ENCODE data around the gene FKBP8.

Gene FKBP8

DNA sequence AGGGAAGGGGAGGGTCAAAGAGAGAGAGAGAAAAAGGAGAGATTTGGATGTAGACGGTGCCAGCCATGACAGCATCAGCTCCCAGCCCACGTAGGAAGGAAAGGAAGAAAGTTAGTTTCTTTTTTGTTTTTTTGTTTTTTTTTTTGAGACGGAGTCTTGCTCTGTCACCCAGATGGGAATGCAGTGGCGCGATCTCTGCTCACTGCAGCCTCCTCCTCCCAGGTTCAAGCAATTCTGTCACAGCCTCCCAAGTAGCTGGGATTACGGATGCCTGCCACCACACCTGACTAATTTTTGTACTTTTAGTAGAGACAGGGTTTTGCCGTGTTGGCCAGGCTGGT is 49.1 kb downstream of the FKBP8 start:
- Mint-ChIP-seq H3K4me3 (no peak overlapping the region), H3K4me1 (peaks cover 64% of the 10 kb centered on the region), H3K27me3 (no peaks in the 10 kb centered on the region), H3K9me3 (no peaks in the 10 kb centered on the region), H3K27ac (peak overlapping the region; percentile 49), H3K36me3 (ENCODE audit: low read depth) (peaks cover 2% of the 10 kb centered on the region)
- DNase-seq (no peak), ATAC-seq (no peak)

DNA sequence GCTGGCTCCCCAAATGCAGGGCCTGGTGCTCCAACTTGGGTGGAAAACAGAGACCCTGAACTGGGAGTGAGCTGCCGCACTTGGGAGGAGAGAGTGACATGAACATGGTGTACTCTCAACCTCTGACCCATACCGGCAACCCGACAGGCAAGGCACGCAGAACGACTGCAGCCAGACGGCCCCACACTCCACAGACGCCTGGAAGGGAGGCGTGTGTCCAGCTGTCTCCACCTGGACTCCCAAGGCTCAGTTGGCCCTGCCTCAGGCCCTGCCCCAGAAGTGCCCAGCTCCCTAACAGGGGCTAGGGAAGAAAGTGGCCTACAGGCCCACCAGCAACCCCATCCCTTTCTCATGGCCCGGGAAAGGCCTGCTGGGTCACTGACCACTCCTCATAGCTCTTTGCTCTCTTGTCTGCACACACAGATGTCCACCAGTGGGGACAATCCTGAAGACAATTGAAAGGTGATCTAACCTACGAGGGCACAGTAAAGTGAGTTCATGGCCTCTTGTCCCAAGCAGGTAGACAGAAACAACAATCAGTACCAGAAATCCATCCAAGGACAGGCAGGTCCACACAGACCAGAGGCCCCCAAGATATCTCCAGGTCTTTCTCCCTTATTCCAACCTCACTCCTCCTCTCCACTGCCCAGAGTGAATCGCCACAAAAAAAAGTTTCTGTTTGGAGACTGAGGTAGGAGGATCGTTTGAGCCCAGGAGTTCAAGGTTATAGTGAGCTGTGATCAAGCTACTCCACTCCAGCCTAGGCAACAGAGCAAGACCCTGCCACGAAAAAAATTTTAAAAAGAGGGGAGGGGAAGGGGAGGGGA is 49.7 kb downstream of the FKBP8 start:
- H3K4me1 Mint-ChIP-seq: peaks cover 61% of the 10 kb centered on the region
- DNase-seq (no peak), ATAC-seq (no peak)
- H3K4me3 Mint-ChIP-seq: no peak overlapping the region
- H3K27ac Mint-ChIP-seq: peak overlapping the region; percentile 49
- H3K9me3 Mint-ChIP-seq: no peaks in the 10 kb centered on the region
- peaks cover 2% of the 10 kb centered on the region for H3K36me3 Mint-ChIP-seq (ENCODE audit: low read depth)
- H3K27me3 Mint-ChIP-seq: no peaks in the 10 kb centered on the region

DNA sequence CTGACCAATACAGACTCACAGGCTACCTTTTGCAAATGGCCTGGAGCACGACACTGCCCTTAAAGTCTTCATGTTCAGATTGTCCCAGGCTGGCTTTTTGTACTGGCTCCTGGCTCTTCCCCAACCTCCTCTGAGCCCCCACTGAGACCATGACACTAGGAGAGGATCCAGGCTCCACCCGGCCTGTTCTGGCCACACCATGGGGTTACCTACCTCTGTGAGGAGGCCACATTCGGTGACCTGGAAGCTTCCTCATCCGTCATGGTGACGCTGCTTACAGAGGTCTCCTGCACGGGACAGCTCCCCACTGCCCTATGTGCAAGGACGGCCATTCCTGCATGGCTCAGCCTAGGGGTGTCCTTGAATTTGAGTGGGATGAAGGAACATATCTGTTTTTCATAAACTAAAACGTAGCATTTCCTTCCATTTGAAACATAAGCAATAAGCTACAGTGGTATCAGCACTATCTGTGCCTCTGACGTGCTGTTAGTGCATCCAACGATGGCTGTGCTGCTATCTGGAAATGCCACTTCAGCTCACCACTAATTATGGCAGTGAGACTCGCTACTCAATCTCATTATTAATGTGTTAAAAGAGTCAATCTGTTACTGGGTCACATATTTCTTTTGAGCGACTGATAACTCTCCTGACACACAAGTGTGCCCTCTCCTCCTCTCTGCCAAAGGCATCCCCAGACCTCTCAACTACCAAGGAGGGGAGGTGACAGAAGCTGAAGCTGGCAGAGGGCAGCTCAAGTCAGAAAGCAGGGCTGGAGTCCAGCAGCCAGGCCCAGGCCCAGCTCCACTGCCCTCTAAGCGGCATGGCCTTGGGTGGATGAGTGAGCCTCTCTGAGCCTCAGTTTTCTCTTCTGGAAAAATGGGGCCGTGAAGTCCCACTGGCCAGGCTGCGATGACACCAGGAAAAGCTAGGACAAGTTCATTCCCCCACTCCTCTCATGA is 51.1 kb downstream of the FKBP8 start:
- Mint-ChIP-seq H3K4me1 (peaks cover 65% of the 10 kb centered on the region), H3K27ac (no peak overlapping the region), H3K4me3 (no peak overlapping the region), H3K9me3 (no peaks in the 10 kb centered on the region), H3K27me3 (no peaks in the 10 kb centered on the region), H3K36me3 (ENCODE audit: low read depth) (peaks cover 2% of the 10 kb centered on the region)
- ATAC-seq (no peak), DNase-seq (no peak)

DNA sequence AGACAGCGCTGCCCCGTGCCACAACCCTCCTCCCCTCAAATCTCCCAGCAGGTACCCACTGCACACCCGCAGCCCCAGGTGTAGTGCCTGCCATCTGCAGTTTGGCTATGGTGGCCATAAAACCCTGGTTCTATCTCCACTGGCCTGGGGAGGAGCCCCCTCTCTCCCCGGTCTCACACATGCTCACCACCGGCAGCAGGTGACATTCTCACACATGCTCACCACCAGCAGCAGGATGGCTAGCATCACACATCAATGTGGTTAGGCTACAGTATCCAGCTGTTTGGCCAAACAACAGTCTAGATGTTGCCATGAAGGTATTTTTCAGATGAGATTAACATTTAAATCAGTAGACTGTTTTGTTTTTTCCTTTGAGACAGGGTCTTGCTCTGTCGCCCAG is 52.6 kb downstream of the FKBP8 start:
- DNase-seq (no peak), ATAC-seq (no peak)
- peaks cover 61% of the 10 kb centered on the region for H3K4me1 Mint-ChIP-seq
- H3K9me3 Mint-ChIP-seq: no peaks in the 10 kb centered on the region
- H3K4me3 Mint-ChIP-seq: no peak overlapping the region
- H3K27ac Mint-ChIP-seq: no peak overlapping the region
- peaks cover 2% of the 10 kb centered on the region for H3K36me3 Mint-ChIP-seq (ENCODE audit: low read depth)
- no peaks in the 10 kb centered on the region for H3K27me3 Mint-ChIP-seq

DNA sequence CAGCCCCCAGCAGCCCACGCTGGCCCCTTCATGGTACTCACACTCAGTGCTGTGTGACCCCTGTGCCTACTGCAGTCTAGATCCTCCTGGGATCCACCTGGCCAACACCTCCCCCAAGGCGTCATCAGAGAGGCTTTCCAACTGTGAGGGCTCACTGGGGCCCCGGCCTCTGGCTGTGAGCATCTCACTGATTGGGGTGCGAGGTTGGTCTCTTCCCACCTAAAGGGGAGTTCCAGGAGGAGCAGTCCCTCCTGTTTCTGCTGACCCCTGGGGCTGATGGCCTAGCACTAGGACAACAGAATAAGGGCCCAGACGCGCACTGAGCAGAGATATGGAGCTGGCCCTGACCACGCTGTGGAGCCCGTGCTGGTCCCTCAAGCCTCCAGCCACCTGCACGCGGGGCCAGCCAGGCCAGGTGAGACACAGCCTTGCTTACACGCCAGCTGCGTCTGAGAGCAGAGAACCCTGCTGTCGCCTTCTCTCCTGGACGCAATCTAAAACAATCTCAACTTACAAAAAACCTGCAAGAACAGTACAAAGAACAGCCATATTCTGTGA is 53.7 kb downstream of the FKBP8 start:
- no peak for DNase-seq
- peaks cover 56% of the 10 kb centered on the region for H3K4me1 Mint-ChIP-seq
- H3K27ac Mint-ChIP-seq: no peak overlapping the region

DNA sequence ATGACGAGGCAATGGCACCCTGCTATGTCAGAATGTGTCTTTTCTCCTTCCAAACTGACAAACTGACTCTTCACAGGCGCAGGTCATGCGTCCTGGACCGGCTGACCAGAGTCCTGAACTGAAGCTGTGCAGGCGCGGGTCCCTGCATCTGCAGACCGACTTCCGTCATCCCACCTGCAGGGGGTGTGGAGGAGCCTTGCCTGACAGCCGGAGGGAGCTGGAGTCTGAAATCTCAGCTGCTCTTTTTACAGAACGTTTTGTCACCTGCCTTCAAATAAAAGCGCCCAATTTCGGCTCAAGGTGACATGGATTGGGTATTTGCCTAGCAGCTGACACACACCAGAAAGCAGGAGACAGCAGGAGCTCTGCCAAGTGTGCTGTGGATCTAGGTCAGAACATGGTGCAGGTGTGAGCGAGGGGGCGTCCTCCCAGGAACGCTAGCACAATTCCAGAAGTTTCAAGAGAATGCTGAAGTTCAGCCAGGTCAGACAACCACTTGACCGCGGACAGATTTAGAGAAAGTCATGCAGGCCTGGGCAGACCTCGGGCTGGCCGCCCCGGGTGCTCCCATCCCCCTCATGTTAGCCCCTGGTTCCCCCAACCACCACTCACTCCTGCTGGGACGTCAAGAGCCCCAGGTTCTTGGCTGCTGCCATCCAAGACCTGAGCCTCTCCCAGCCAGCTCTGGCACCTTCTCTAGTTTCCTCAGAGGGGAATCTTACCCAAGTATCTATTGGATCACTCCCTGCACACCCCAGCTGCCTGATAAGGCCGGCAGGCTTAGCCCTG is 54.3 kb downstream of the FKBP8 start:
- DNase-seq: no peak
- Mint-ChIP-seq H3K36me3 (ENCODE audit: low read depth) (peaks cover 2% of the 10 kb centered on the region), H3K9me3 (no peaks in the 10 kb centered on the region), H3K4me1 (peaks cover 51% of the 10 kb centered on the region), H3K27me3 (no peaks in the 10 kb centered on the region), H3K27ac (no peak overlapping the region), H3K4me3 (no peak overlapping the region)
- ATAC-seq: no peak

More for the DNA sequence above, 53.7 kb downstream of the FKBP8 start:
- Mint-ChIP-seq H3K9me3 (no peaks in the 10 kb centered on the region), H3K27me3 (no peaks in the 10 kb centered on the region), H3K4me3 (no peak overlapping the region), H3K36me3 (ENCODE audit: low read depth) (peaks cover 2% of the 10 kb centered on the region)
- ATAC-seq: no peak

DNA sequence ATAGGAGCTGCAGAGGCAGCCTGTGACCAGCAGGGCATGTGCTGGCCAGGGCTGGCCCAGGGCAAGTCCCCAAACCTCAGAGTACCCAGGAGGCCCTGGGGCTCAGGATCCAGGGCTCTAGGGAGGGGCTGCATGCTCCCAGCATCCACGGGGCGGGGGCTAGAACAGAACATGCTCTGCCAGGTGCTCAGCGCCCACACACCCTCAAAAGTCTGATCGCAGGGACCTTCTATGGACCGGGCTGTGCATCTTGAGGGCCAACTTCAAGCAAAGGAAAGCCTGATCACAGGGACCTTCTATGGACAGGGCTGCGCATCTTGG is 55.0 kb downstream of the FKBP8 start:
- Mint-ChIP-seq H3K4me3 (no peak overlapping the region), H3K27me3 (no peaks in the 10 kb centered on the region), H3K36me3 (ENCODE audit: low read depth) (peaks cover 2% of the 10 kb centered on the region), H3K4me1 (peaks cover 53% of the 10 kb centered on the region), H3K9me3 (no peaks in the 10 kb centered on the region), H3K27ac (peak overlapping the region; percentile 57)
- no peak for DNase-seq
- no peak for ATAC-seq

DNA sequence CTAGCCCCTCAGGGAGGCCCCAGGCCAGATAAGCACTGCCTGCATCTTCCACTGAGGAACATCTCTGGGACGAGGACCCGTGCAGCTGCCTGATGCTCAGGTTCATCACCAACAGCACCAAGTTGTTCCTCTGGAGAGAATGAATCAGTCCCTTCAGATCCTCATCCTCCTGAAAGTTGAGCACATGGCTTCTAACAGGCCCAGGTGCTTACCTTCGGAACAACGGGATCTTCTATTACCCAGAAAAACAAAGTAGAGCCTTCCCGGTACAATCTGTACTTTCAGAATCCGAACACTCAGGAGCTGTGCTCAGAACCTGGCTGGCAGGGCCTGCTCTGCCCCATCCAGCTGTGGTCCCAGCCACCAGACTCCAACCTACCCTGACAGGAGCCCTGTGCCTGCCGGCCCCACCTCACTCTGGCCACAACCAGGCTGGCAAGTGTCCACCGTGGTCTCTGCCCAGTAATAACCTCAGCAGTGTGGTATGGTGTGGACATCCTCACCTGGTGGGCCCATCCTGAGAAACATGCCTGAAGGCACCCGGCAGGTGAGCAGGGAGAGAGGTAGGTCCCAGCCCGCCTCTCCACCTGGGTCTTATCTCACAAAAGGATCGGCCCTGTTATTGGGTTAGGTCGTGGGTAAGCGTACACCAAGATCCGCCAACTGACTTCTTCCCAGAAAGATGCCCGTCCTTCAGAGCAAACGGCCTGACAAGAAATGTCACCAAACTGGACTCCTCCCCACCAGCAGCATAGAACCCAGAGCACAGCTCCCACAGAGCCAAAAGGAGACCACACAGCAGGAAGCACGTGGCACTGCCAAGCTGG is 55.6 kb downstream of the FKBP8 start:
- H3K4me1 Mint-ChIP-seq: peaks cover 57% of the 10 kb centered on the region
- peak overlapping the region; percentile 57 for H3K27ac Mint-ChIP-seq
- no peaks in the 10 kb centered on the region for H3K27me3 Mint-ChIP-seq
- ATAC-seq: no peak
- H3K9me3 Mint-ChIP-seq: no peaks in the 10 kb centered on the region
- DNase-seq: no peak
- H3K4me3 Mint-ChIP-seq: no peak overlapping the region
- H3K36me3 Mint-ChIP-seq (ENCODE audit: low read depth): peaks cover 2% of the 10 kb centered on the region

DNA sequence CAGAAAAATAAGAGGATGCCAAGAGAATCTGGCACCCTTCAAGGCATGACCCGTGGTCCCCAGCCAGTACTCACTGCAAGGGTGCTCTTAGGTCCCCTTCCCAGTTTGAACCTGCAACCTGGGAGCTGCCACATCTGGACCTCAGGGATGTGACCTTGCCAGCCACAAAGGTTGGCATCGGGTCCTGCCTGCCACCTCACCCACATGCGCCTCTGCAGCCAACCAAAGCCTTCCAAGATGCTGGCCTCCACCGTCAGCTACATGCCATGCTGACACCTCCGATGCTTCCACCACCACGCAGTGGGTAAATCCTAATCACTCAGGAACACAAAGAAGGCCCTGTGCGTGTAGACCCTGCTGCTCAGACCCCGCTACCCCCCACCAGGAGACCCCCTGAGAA is 56.6 kb downstream of the FKBP8 start:
- Mint-ChIP-seq H3K4me1 (peaks cover 65% of the 10 kb centered on the region), H3K27me3 (no peaks in the 10 kb centered on the region), H3K9me3 (no peaks in the 10 kb centered on the region), H3K36me3 (ENCODE audit: low read depth) (peaks cover 2% of the 10 kb centered on the region), H3K4me3 (no peak overlapping the region), H3K27ac (peak overlapping the region; percentile 49)
- ATAC-seq: no peak
- DNase-seq: no peak

DNA sequence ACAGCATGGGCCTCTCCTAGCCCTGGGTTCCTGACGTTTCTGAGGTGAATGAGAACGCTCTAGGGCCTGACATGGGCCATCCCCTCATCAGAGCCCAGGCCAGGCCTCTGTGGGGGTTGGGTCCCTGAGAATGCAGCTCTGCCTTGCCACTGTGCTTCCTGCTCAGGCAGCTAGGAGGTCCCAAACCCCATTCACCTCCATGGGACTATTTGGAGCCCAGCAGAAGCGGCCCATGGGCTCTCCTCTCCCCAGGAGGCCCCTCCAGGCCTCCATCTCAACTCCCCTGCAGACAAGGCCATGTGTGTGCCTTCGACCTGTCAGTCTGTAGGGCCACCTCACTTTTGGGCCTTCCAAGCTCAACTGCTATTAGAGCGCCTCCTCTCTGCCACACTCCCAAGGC is 58.4 kb downstream of the FKBP8 start:
- peak overlapping the region; percentile 31 for H3K27ac Mint-ChIP-seq
- DNase-seq: no peak
- no peak for ATAC-seq
- H3K36me3 Mint-ChIP-seq (ENCODE audit: low read depth): peaks cover 3% of the 10 kb centered on the region
- no peaks in the 10 kb centered on the region for H3K27me3 Mint-ChIP-seq
- no peak overlapping the region for H3K4me3 Mint-ChIP-seq
- H3K4me1 Mint-ChIP-seq: peaks cover 79% of the 10 kb centered on the region
- H3K9me3 Mint-ChIP-seq: no peaks in the 10 kb centered on the region

DNA sequence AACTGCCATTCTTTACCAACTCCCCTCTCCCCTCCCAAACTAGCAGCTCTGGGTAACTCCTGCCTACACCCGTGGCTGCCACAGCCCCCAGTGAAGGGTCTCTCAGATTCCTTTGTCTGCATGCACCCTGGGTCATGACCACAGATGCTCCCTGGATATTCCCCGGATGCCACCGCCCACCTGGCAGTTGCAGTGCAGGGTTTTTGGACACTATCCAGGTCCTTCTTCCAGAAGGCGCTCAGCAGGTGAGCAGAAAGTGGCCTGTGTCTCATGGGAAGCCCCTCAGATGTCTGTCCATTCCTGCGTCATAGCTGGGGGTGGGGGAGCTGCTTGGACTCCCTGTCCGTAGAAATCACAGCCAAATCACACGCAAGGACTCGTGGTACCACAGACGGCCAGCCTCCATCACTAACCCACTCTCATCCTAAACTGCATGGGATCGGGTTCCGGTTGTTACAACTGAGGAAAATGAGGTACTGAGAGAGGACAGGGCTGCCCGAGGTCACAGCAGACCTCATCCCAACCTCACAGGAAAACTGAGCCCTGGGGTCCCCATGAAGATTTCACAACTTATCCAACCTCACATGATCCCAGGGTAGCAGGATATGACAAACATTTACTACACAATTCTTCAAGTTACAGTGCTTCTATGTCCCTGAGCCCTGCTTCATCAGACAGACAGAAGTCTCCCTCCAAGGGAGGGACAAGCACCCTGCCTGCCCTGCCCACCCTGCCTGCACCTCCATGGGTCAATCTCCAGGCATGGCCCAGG is 60.1 kb downstream of the FKBP8 start:
- Mint-ChIP-seq H3K27ac (peak overlapping the region; percentile 57), H3K4me3 (no peak overlapping the region), H3K9me3 (no peaks in the 10 kb centered on the region), H3K27me3 (no peaks in the 10 kb centered on the region), H3K36me3 (ENCODE audit: low read depth) (peaks cover 5% of the 10 kb centered on the region), H3K4me1 (peaks cover 85% of the 10 kb centered on the region)
- ATAC-seq (no peak), DNase-seq (no peak)
